Small intestine (tissue), 7 donors: Measurements from ENCODE around the gene CREB3L2. TPM values are rescaled to one million over a fixed set of nuclear protein-coding genes. Genes with fewer than 3 reads are reported as not detected.
A peak's percentile ranks its signal among the peaks of the same experiment; 100 is the strongest.
"Not testable (repeated sequence)": the region's sequence is repeated elsewhere in the genome, so short reads cannot be mapped to it uniquely, and the experiment has no call there.

Source experiments
- DNase-seq, 2 donors: peaks; one replicate each; pipeline versions ENCODE4 v3.0.0 to v3.0.0-alpha.2; 2013
- FAIRE-seq: peaks from 2 replicates; lab custom pipeline; 2012; peaks lifted over from hg19 to GRCh38; lab: Jason Lieb, UNC
- H3K27ac ChIP-seq, 3 donors: one replicate each; pipeline ENCODE4 v1.5.1; 2013; ENCODE audit warnings: low read length in 2 of 3, mild to moderate bottlenecking in 2 of 3, control low read depth in 1 of 3, inconsistent platforms in 1 of 3, low read depth in 1 of 3, moderate library complexity in 1 of 3
- H3K27me3 ChIP-seq, 3 donors: one replicate each; pipeline ENCODE4 v1.6.1; 2013; ENCODE audit warnings: low read length in 3 of 3, inconsistent platforms in 1 of 3; ENCODE audit not compliant: control insufficient read depth in 3 of 3, insufficient read depth in 3 of 3
- H3K36me3 ChIP-seq, 3 donors: one replicate each; pipeline ENCODE4 v1.6.1; 2013; ENCODE audit warnings: low read length in 3 of 3, inconsistent platforms in 1 of 3, low read depth in 1 of 3, mild to moderate bottlenecking in 1 of 3, moderate library complexity in 1 of 3; ENCODE audit not compliant: control insufficient read depth in 3 of 3, insufficient read depth in 2 of 3
- H3K4me1 ChIP-seq, 3 donors: one replicate each; pipeline ENCODE4 v1.6.1; 2013; ENCODE audit warnings: low read length in 2 of 3, inconsistent platforms in 1 of 3, low read depth in 1 of 3, mild to moderate bottlenecking in 1 of 3, moderate library complexity in 1 of 3; ENCODE audit not compliant: control insufficient read depth in 3 of 3, insufficient read depth in 2 of 3
- H3K4me3 ChIP-seq, 3 donors: one replicate each; pipeline ENCODE4 v1.5.1; 2013; ENCODE audit warnings: low read length in 3 of 3, control low read depth in 1 of 3, inconsistent platforms in 1 of 3, low read depth in 1 of 3, mild to moderate bottlenecking in 1 of 3, moderate library complexity in 1 of 3
- H3K9me3 ChIP-seq, 2 donors: one replicate each; pipeline ENCODE4 v1.6.1; 2013; ENCODE audit warnings: low read depth in 1 of 2, low read length in 1 of 2; ENCODE audit not compliant: control insufficient read depth in 2 of 2, insufficient read depth in 1 of 2
- WGBS, 3 donors: extraction: QIAGEN DNeasy Blood & Tissue Kit; methylation state at CpG; one replicate each; pipeline ENCODE4 v1.1.7; 2013; 5-methylcytosine and 5-hydroxymethylcytosine counted together
- polyA plus RNA-seq, 4 donors: library from polyadenylated mRNA; stranded (reverse) in 3 of 4; unstranded in 1 of 4; fragments of 200-250 nt in 3 of 4; fragments of 120-200 nt in 1 of 4; gene quantifications; one replicate each; pipeline versions ENCODE4 v1.2.1 to v1.2.3, GENCODE V29; 2013
- donor health status: healthy with polysubstance abuse.
- donor health status: control.
- donor health status: control.
- donor health status: Bipolar disorder and iron deficiency.
- donor health status: healthy.

The CREB3L2 gene
- polyA plus RNA-seq, 4 donors: 8.9 to 52.5 (median 11.3) TPM

DNA sequence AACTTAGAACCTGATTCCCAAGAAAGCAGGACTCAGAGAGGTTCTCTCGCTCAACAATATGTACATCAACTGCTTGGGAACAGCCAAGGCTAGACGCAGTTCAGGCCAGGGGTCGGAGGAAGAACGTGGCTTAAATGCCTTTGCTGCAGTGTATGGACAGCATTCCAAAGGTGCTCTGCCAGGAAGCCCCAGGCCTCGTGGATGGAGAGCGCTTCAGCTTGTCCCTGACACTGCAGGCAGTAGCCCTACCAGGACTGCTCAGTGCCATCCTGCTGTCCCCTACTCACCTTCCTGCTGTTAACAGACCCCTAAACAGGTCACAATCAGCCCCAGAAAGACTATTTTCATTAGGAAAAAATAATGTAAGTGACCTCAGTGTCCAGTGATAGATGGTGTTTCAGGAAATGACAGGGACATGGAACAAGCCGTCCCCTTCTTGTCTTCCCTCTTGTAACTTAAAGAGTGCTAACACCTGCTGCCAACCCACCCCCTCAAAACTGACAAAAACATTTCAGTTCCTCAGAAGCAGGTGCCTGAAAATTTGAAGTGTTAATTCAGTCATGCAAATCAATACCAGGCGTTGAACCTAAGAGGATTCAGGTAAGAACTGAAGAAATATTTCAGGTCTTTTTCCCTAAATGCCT lies 16.5 kb downstream of the CREB3L2 start:
- DNase-seq: no peak
- 80 to 91% (median 91%) methylated on average over 8 of the region's 8 CpGs for WGBS, 3 donors

GRCh38 chr7:137984181-137985041 lies 17.5 kb downstream of the CREB3L2 start:
- FAIRE-seq (no peak), DNase-seq (peak in 1 of 2 donors; percentile 44)
- peak overlapping the region; percentile 18 to 75 (median 24) for H3K27ac ChIP-seq
- peaks cover 0 to 14% of the 10 kb centered on the region in 2 donors for H3K9me3 ChIP-seq
- H3K4me1 ChIP-seq: peaks cover 4 to 48% (median 20%) of the 10 kb centered on the region in 3 donors
- 76 to 85% (median 79%) methylated on average over 11 of the region's 11 CpGs for WGBS, 3 donors
- H3K27me3 ChIP-seq: no peaks in the 10 kb centered on the region
- peaks cover 0 to 33% (median 0%) of the 10 kb centered on the region in 3 donors for H3K36me3 ChIP-seq
- no peak overlapping the region for H3K4me3 ChIP-seq

More for the DNA sequence above, 16.5 kb downstream of the CREB3L2 start:
- H3K27me3 ChIP-seq: no peaks in the 10 kb centered on the region
- peaks cover 4 to 52% (median 21%) of the 10 kb centered on the region in 3 donors for H3K4me1 ChIP-seq
- peaks cover 0 to 25% (median 0%) of the 10 kb centered on the region in 3 donors for H3K36me3 ChIP-seq
- FAIRE-seq: no peak
- H3K27ac ChIP-seq: peak overlapping the region; percentile 25 to 75 (median 57)
- H3K4me3 ChIP-seq: no peak overlapping the region
- H3K9me3 ChIP-seq: peaks cover 0 to 14% of the 10 kb centered on the region in 2 donors

GRCh38 chr7:137983323-137984008 lies 18.4 kb downstream of the CREB3L2 start:
- DNase-seq: no peak
- FAIRE-seq: no peak
- whole genome bisulfite sequencing, 3 donors: 86 to 93% (median 92%) methylated on average over 12 of the region's 12 CpGs
- Histone ChIP-seq H3K4me1 (peaks cover 4 to 43% (median 17%) of the 10 kb centered on the region in 3 donors), H3K27ac (peak overlapping the region in 2 of 3 donors; percentile 18 to 32), H3K4me3 (no peak overlapping the region), H3K27me3 (no peaks in the 10 kb centered on the region), H3K9me3 (peaks cover 0 to 14% of the 10 kb centered on the region in 2 donors), H3K36me3 (peaks cover 0 to 38% (median 0%) of the 10 kb centered on the region in 3 donors)

- H3K36me3 ChIP-seq: peaks cover 0 to 37% (median 0%) of the 10 kb centered on the region in 3 donors
- H3K4me1 ChIP-seq: peaks cover 2 to 38% (median 17%) of the 10 kb centered on the region in 3 donors
- not testable (repeated sequence) for H3K4me3 ChIP-seq, H3K27me3 ChIP-seq, DNase-seq, FAIRE-seq
- peaks cover 0 to 14% of the 10 kb centered on the region in 2 donors for H3K9me3 ChIP-seq
- 93 to 96% (median 93%) methylated on average over 6 of the region's 6 CpGs for WGBS, 3 donors
- peak overlapping the region in 2 of 3 donors; percentile 4 to 63 for H3K27ac ChIP-seq
These were observed 19.5 kb downstream of the CREB3L2 start for GRCh38 chr7:137982394-137982793.

DNA sequence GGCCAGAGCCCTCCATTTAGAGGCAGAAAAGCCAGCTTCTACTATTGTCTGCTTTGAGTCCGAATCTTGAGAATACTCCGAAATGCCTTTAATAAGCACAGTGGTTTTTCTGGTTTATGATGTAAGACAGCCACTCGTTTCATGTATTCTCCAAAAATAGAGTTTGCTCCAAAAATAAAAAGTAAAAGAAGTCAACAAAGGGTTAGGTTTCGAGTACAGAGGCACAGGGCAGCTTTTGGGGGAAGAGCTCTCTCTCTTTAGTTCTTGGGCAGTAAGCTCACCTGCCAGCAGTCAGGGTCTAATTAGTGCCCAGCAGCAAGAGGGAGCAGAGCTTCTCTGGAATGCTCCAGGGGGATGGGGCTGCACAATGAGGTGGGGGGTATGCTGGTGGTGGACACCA lies 20.2 kb downstream of the CREB3L2 start:
- H3K9me3 ChIP-seq: peaks cover 0 to 14% of the 10 kb centered on the region in 2 donors
- H3K27me3 ChIP-seq: no peaks in the 10 kb centered on the region
- DNase-seq (no peak), FAIRE-seq (no peak)
- no peak overlapping the region for H3K4me3 ChIP-seq
- H3K27ac ChIP-seq: peak overlapping the region in 1 of 3 donors; percentile 63
- WGBS, 3 donors: 69 to 82% (median 72%) methylated on average over 4 of the region's 4 CpGs
- H3K36me3 ChIP-seq: peaks cover 0 to 37% (median 0%) of the 10 kb centered on the region in 3 donors
- H3K4me1 ChIP-seq: peaks cover 2 to 33% (median 17%) of the 10 kb centered on the region in 3 donors

GRCh38 chr7:137981175-137981574 lies 20.7 kb downstream of the CREB3L2 start:
- Histone ChIP-seq H3K27me3 (no peaks in the 10 kb centered on the region), H3K9me3 (peaks cover 0 to 14% of the 10 kb centered on the region in 2 donors), H3K4me1 (peaks cover 2 to 29% (median 14%) of the 10 kb centered on the region in 3 donors), H3K36me3 (peaks cover 0 to 37% (median 0%) of the 10 kb centered on the region in 3 donors), H3K4me3 (no peak overlapping the region), H3K27ac (peak overlapping the region in 1 of 3 donors; percentile 80)
- FAIRE-seq (no peak), DNase-seq (no peak)

GRCh38 chr7:137980308-137980707 lies 21.6 kb downstream of the CREB3L2 start:
- no peak for DNase-seq
- H3K36me3 ChIP-seq: peaks cover 0 to 38% (median 0%) of the 10 kb centered on the region in 3 donors
- 88 to 96% (median 89%) methylated on average over 2 of the region's 2 CpGs for WGBS, 3 donors
- no peak for FAIRE-seq
- no peaks in the 10 kb centered on the region for H3K27me3 ChIP-seq
- peak overlapping the region in 1 of 3 donors; percentile 80 for H3K27ac ChIP-seq
- peaks cover 0 to 14% of the 10 kb centered on the region in 2 donors for H3K9me3 ChIP-seq
- no peak overlapping the region for H3K4me3 ChIP-seq
- H3K4me1 ChIP-seq: peaks cover 2 to 22% (median 11%) of the 10 kb centered on the region in 3 donors
